A172 (cell line): ENCODE data around the gene FBXO40. TPM values are rescaled to one million over a fixed set of nuclear protein-coding genes. Genes with fewer than 3 reads are reported as not detected.

Experiments used
- DNase-seq: peaks from one replicate; pipeline ENCODE4 v3.0.0-alpha.2; 2015; ENCODE audit warnings: low spot score
- total RNA-seq: library from RNA; depleted of rRNA; stranded (reverse); fragments of >200 nt; shearing (Covaris generic); gene quantifications from 2 replicates; pipeline ENCODE4 v1.2.3, GENCODE V29; 2014

The FBXO40 gene
- total RNA-seq, 1 experiment from 2014 or later, result 0.09 TPM

DNA sequence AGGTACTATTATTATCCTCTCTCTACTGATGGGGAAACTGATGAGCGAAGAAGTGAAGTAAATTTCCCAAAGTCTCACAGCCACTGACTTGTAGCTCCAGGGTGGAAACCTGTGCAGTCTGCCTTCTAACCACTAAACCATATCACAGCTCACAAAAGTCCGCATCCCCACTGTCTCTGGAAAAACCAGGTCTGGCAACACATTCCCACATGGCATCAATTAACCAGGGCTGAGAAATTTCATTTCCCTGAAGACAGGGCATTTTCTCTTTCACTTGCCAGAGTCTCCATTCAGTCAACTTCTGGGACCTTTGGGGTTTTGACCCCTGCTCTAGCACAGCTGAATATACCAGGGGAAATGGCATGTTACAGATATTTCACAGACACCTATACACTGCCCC is 26.5 kb downstream of the FBXO40 start:
- DNase-seq, result no peak

DNA sequence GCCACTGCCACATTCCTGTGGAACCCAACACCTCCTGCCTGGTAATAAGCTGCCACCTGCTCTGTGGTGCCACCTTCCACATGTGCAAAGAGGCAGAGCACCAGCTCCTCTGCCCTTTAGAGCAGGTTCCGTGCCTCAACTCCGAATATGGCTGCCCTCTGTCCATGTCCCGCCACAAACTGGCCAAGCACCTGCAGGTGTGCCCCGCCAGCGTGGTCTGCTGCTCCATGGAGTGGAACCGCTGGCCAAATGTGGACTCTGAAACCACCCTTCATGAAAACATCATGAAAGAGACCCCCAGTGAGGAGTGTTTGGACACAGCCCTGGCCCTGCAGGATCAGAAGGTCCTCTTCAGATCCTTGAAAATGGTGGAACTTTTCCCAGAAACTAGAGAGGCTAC is 28.3 kb downstream of the FBXO40 start:
- no peak for DNase-seq

DNA sequence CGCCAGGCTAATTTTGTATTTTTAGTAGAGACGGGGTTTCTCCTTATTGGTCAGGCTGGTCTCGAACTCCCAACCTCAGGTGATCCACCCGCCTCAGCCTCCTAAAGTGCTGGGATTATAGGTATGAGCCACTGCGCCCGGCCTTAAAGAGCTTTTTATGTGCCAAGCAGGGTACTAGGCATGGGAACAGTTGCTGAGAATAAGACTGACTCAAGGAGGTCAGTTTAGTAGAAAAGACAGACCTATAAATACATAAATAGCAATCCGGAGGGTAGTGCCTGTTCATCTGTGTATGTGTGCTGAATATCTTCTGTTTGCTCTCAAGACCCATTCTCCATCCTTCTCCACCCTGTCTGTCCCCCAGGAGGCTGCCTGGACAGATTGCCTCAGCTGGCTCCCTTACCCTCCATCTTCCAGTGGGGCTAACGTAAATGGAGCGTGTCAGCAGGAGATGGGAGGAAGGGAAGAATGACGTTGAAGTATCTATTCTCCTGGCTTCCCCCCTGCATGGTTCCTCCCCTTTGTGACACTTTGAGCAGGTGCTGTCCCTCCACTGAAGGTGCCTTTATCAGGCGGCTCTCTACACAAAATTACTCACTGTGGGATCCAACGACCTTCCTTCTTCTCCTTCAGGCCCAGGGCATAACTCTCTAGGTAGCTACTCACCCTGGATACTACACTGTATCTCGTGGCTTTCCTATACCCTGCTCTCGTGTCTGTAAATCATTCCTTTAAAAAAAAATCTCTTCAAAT is 31.1 kb downstream of the FBXO40 start:
- no peak for DNase-seq

DNA sequence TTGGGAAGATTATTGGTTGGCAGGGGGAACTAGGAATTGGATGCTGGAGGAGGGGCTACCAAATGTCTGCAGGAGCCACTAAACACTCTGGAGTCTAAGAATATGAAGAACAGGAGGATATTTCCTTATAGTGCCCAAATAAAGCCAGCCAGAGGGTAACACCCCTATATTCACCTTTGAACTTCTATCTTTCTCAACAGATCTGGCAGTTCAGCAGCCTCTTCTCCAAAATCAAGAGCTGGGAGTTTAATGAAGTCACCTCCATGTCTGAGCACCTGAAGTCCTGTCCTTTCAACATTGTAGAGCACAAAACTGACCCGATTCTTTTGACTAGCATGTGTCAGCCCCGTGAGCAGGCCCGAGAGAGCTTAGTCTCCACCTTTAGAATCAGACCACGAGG is 33.3 kb downstream of the FBXO40 start:
- DNase-seq, result no peak

DNA sequence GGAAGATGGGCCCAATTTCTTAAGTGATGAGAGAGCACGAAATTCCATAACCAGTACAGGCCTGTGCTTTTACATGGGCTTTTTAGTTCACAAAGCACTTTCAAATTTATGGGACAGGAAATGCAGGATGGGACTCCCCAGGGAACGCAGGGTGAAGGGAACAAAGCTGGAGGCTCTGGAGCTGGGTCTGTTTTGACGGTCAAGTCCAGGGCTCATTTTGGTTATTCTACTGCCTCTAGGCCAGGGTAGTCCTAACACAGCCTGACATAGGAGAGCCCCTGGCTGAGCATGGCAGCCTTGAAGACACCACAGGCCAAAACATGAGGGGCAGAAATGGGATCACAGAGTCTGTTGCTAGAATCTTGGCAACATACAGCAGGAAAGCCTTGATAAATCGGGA is 34.0 kb downstream of the FBXO40 start:
- DNase-seq, result no peak

DNA sequence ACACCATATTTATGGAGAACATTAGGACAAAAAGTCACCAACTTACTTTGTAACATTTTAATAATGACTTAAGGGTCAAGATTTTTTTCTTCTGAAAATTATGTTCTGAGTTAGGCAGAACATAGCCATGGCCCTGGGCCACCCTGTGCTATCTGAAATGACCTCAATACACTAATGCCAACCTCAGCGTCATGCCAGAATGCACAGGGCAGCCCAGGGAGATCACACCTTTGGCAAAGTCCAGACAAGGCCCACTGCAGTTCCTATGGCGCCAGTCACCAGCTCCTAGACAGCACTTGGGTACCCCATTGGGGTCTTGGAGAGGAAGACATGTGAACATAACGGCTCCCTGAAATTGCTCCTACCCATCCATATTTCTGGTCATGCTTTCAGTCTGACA is 34.4 kb downstream of the FBXO40 start:
- no peak for DNase-seq

DNA sequence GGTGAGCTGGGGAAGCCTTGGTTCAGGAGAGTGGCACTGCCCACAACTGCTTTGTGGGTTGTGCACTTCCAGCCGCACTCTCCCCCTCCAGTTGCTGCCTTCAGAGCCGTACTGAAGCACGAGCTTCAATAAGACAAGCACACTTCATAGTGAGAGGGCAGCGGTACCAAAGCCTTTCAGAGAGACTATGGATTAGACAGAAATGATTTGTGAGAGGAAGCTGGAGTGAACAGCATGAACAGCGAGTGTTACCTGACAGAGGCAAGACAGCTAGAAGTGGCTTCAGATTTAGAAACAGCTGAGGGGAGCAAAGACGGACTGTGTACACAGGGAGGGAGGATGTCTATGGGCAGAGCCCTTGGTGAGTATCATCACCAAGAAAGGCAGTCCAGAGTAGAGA is 36.4 kb downstream of the FBXO40 start:
- no peak for DNase-seq

DNA sequence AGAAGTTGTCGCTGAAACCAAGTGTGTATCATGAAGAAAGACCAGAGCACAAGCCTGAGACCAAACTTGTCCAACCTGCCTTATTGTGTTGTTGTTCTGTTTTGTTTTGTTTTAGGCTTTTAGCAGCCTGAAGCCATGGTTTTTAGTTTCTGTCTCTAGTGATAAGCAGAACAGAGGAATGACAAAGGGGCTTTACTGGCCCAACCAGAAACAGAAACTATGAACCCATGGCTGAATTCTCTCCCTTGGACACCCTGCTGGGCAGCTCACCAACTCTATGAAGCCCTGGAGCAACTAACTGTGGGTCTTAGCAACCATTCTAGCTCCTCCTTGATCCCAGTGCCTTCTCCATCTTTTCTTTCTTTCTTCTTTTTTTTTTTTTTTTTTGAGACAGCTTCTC is 37.2 kb downstream of the FBXO40 start:
- DNase-seq, result no peak

DNA sequence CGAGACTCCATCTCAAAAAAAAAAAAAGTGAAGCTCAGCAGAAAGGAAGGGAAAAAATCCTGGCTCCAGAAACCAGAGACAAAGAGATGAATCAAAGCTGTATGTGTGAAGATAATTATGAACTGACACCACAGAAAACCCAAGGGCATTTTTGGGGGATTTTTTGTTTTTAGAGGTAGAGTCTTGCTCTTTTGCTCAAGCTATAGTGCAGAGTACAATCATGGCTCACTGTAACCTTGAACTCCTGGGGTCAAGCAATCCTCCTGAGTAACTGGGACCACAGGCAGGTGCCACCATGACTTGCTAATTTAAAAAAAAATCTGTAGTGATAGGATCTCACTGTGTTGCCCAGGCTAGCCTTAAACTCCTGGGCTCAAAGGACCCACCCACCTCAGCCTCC is 44.7 kb downstream of the FBXO40 start:
- DNase-seq, result no peak

DNA sequence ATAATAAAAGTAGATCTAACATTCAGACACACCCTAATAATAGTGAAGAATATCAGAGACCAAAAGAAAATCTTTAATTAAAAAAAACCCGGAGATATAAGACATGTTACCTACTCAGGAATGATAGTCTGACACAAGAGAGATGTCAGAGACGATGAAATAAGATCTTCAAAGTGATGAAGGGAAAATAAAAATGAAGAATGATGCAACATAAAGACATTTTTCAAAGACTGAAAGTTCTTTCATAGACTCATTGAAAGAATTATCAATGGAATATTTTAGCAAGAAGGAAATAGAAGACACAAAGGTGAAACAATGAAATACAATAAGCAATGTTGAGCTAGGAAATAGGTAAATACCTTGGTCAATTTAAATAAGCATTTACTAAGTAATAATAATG is 47.9 kb downstream of the FBXO40 start:
- no peak for DNase-seq

DNA sequence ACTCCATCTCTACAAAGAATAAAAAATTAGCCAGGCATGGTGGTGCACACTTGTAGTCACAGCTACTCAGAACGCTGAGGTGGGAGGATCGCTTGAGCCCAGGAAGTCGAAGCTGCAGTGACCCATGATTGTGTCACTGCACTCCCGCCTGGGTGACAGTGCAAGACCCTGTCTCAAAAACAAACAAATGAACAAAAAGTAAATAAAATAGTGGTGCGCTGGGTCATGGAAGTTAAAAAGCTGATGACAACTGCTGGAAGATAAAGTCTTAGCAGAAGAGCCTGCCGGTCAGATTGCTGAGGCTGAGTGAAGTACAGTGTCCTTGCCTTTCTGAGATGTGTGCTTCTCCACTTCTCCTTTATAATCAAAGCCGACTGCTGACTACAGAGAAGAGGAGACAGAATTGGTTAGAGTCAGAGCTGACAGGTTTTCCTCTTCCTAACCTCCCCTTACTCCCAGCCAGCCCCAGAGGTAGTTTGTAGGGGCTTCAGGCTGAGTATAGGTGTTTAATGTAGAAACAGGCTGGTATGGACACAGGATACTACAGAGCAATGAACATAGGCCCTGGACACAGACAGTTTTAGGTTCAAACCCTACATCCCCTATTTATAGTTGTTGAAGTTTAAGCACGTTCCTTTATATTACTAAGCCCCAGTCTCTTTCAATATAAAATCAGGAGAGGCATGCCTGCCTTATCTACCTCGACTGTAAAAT is 49.6 kb downstream of the FBXO40 start:
- no peak for DNase-seq

DNA sequence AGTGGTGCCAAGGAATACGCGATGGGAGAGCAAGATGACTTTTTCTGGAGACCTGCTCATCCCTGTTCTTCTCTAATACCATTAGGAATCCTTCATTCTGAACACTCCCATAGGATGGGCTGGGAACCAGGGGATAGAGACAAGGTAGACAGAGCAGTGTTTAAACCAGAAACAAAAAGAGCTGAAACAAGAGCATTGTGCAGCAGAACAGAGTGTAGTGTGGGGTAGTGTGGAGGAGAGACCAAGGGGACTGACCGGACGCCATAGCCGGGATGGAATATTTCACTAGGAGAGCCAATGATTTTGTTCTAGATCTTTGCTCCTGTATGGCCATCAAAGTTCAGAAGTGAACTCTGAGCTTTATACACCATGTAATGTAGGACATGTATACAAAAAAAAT is 51.9 kb downstream of the FBXO40 start:
- no peak for DNase-seq

DNA sequence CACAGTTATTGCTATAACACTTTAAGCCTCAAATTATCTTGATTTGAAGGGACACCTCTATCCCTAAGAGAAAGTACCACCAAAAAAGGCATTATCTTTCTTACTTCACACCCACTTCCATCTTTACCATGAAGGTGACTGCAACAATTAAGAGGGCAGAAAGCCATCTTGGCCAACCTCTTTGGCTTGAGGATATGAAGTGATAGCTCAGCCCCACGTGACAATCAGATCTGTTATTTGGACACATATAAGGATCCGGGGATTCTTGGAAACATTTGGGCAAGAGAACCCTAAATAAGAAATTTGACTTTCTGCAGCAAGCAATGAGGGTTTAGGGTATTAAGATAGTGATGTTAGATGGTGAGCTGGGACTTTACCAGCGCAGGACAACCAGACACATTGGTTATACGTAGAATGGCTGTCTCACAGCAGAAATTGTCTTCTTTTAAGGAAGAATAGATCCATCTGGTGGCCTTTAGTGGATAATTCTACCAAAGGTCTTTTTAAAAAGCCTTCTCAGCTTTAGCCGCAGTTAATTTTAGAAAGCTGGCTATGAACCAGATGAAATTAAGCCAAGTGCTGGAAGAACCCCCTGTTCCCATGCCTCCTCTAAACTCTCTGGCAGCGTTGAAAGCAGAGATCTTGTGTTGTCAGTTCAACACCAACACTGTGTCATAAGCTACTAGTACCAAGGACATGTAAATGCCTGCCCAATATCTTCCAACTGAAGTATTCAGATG is 55.2 kb downstream of the FBXO40 start:
- no peak for DNase-seq

DNA sequence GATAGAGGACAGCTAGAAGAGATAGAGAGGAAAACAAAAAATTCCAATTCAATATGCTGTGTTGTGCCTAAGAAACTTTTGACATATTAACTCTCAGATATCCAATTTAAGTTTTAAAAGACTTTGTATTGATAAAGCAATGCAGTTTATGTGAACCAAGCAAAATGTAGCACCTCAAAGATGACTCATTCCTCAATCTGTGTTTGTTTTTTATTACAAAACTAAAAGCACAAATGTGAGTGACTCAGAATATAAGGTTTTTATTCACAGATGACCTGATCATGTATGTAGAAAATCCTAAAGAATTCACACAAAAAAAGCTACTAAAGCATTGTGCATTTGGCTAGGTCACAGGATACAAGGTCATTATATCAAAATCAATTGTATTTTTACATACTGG is 56.5 kb downstream of the FBXO40 start:
- no peak for DNase-seq

DNA sequence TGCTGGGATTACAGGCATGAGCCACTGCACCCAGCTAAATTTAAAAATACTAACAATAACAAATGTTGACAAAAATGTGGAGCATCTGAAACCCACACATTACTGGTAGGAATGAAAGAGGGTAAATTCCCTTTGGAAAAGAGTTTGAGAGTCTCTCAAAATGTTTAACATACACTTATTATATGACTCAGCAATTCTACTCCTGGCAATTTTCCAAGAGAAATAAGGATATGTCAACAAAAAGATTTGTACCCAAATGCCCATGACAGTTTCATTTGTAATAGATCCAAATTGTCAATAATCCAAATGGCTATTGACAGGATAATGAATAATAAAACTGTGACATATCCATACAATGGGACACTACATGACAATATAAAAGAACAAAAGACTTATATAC is 58.5 kb downstream of the FBXO40 start:
- no peak for DNase-seq

DNA sequence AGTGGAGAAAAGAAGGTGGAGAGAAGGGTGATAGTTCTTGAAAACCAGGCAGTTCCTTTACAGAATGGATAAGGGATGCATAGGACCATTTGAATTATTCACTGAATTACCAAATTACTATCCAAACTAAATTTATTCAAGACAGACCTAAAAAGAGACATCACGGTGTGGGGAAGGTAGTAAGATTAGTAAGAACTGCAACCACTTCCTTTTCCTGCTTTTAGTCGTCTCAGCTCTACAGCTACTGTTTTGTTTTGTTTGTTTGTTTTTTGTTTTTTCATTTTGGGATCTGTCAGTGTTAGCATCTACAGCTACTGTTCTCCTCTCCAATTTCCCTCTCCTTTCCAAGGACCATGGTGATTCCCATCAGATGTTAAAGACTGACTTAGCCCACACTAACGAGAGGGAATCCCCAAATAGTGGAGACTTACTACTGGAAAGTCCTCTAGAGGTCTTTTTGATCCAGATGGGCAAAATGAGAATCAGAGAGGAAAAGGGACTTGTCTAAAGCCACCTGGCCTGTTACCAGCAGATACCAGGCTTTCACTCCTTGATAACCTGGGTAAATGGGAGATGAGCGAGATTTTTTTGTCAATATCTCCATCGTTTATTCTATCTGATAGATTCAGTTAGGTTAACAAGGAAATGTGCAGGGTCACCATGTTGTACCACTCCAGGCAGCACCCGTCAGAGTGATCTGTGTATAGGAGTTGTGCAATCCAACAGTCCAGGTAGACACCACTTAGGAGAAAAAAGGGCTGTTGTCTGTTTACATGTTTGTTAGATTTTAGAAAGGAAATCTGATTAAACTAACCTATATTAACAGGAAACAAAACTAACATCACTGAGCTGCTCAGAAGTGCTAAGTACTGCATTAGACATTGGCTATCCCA is 61.6 kb downstream of the FBXO40 start:
- no peak for DNase-seq

DNA sequence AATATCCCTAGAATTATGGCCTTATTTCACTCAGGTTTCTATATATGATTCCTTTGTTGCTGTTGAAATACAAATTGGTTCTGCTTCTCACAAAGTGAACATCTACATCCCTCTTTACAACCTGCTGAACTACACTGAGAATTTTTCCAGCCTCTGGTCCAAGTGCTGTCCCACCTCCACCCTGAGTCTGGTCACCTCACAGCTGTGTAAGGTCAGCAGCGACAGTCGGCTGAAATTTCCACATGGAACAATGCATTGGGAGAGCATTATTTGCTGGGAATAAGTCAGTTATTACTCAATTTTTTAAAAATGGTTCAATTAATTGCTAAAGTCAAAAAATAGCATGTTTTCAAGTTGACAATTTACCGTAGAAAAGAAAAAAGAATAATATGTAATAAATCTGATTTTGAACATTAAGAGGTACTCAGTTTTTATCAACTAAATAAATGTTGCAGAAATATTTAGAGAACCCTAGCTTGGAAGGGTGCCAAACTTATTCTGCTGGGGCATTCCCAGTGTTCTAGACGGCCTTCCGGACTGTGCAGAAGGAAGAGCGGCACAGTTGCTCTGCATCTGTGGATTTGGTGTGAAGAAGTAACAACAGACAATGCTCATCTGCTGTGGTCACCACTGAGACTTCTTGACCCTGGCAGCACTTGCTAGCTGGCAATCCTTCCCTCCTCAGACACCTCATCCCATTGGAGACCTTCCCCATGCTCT is 65.7 kb downstream of the FBXO40 start:
- no peak for DNase-seq

DNA sequence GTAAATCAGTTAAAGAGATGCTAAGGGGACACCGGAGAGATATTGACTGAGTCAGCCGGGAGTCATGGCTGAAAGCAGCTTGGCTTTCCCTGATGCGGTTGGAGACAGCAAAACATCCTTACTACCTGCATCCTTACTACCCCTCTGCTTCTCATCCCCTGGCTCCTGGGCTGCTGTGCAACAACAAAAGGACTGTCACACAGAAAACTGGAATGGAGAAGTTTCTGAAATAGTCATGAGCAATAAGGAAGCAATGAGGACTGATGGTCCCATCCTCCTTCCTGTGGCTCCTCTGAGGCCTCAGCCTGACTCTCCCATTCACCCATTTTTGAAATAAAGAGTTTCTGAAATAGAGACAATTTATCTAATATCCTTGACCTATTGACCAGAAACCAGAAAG is 66.4 kb downstream of the FBXO40 start:
- no peak for DNase-seq

DNA sequence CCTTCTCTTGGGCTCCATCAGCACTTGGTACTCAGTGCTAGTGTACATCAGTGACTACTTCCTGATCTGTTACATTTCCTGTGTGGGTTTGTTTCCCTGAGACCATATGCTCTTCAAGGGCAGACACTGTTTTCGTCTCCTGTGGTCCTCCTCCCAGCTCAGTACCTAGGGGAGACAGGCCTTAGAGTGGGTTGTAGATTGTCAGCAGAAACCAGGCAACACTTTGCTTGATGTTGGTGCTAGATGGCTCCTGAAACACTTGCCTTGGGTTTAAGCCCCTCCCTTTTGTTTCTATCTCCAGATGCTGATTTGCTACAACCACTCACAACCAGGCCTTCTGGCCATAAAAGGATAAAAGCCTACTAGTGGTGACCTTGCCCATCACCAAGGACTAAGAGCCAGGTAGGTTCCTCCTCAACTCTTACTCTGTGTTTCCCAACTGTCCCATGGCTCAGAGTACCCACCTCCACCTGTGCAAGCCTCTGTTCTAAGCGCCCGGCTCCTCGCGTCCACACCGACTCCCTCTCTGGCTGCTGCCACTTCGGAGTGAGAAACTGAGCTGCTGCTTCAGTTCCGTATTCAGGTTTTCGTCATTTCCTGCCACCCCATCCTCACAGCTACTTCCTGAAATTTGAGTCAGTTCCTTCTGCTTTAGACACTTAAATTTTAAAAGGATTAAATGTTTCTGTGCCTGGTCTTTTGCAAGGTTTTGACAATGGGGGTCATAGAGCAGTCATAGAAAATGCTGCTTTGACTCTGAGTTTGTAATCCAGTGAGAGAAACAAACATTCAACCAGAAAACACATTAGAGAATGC is 67.4 kb downstream of the FBXO40 start, which contains the start of gene HCLS1:
Gene HCLS1, minus strand, starts transcription at position 548 of the 816 bp plus-strand sequence. CDS start 2,556 bp downstream, outside the sequence.
- no peak for DNase-seq

DNA sequence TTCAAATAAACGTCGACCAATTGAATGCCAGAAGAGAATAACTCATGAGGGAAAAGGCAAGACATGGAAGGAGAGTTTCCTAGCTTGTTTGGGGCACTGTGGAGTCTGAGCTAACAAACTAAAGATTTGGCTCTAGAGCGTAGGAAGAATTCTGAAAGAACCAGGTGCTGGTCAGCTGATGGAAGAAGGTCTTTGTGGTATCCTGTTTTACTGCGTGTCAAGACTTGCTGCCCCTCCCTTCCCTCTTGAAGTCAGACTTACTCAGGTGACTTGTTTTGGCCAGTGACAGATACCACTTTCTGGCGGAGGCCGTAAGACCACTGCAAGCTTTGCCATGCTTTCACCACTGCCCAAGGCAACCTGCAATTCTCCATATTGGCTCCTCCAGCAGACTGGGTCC is 68.2 kb downstream of the FBXO40 start:
- no peak for DNase-seq
